Measurements from ENCODE around the gene MGAT4A.
A peak's percentile ranks its signal among the peaks of the same experiment; 100 is the strongest.

MGAT4A gene

DNA sequence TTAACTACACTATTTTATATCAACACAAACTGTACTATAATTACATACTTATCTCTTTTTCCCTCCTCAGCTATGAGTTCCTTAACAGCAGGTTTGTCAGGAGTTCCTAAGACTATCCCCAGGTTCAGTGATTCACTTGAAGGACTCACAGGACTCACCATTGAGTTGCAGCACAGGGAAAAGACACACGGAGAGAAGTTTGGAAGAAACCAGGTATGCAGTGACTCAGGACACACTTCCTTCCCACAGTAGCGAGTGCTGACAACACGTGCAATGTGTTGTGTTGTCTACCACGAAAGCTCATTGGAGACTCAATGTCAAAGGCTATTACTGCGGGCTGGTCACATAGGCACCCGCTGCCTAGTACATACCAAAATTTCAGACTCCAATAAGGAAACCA lies 32.0 kb downstream of the MGAT4A start:
- no peak for DNase-seq

DNA sequence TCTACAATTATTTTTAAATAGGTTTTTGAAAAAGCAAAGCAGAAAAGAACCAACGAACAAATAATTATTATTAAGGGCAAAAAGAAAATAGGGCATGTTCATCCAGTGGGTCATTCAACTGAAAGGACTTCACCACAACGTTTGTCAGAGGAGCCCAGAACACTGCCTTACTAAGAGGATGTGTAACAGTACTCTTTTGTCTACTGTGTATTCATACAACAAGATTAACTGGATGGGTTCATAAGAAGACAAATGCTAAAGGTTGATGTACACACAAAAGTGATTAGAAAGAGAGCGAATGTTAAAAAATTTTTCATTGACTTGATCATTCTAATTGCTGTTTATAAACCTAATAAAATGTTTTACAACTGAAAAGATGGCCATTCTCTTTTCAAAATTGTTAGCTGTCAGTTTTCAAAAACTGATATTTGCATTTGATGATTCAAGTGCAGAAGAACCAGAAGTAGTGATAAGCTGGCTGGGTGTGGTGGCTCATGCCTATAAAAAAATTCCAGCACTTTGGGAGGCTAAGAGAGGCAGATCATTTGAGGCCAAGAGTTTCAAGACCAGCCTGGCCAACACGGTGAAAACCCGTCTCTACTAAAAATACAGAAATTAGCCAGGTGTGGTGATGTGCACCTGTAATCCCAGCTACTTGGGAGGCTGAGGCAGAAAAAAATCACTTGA lies 33.1 kb downstream of the MGAT4A start:
- DNase-seq = no peak

DNA sequence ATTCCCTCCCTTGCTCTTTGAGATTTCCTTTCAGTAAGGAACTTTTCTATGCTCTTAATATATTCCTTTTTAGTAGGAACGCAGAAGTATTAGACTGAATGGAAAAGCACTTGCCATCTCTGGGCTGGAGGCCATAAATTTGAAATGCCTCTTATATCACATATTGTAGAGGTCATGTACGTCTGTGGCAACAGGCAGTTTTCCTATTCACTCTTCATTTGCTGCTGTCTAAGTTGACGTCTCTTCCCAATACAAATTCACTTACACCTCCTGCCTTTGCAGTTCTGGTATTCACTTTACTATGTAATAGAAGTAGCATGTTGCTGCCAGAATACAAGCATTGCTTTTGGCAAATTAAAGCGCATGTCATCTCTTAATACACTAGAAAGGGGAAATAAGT lies 34.7 kb downstream of the MGAT4A start:
- no peak for DNase-seq

DNA sequence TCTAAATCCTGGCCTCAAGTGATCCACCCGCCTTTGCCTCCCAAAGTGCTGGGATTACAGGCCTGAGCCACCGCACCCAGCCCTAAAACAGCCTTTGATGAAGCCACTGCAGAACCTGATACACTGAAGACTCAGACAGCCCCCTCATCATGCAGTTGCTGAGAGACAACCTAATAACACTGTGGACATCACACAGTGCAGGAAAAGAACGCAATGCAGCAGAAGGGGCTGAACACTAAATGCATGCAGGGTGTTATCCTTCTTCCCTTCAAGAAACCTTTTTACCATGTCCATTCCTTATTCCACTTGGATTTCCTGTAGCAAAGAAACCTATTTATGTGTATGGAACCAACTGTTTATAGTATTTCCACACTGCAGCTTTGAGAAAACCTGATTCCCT lies 35.7 kb downstream of the MGAT4A start:
- DNase-seq = no peak

DNA sequence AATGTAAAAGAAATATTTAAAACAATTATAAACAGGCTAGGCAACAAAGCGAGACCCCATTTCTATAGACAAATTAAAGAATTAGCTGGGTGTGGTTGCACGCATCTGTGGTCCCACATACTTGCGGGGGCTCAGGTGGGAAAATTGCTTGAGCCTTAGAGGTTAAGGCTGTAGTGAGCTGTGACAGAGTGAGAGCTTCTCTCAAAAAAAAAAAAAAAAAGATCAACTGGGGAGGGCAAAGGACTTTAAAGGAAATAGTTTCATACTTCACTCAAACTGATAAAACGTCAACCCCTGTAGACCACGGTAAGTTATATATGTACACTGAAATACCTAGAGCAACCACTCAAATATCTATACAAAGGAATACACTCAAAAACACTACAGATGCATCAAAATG lies 37.5 kb downstream of the MGAT4A start:
- no peak for DNase-seq

DNA sequence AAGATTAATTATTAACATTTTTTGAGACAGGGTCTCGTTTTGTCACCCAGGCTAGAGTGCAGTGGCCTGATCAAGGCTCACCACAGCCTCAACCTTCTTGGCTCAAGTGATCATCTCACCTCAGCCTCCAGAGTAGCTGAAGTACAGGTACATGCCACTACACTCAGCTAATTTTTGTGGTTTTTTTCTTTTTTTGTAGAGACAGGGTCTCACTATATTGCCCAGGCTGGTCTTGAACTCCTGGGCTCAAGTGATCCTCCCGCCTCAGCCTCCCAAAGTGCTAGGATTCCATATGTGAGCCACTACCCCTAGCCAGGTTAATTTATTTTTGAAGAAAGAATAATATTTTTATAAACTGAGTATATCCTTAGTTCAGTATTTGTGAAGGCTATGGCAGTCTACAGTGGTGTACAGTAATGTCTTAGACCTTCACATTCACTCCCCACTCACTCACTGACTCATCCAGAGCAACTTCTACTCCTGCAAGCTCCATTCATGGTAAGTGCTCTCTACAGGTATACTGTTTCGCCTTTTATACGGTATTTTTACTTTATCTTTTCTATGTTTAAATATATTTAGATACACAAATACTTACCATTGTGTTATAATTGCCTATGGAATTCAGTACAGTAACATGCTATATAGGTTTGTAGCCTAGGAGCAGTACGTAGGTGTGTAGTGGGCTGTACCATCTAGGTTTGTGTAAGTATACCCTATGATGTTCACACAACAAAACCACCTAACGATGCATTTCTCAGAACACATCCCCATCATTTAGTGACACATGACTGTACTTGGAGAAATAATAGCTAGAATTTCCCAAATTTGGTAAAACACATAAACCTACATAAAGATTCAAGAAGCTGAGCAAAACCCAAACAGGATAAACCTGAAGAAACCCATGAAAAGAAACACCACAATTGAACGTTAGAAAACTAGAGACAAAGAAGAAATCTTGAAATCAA lies 38.6 kb downstream of the MGAT4A start:
- DNase-seq = no peak

DNA sequence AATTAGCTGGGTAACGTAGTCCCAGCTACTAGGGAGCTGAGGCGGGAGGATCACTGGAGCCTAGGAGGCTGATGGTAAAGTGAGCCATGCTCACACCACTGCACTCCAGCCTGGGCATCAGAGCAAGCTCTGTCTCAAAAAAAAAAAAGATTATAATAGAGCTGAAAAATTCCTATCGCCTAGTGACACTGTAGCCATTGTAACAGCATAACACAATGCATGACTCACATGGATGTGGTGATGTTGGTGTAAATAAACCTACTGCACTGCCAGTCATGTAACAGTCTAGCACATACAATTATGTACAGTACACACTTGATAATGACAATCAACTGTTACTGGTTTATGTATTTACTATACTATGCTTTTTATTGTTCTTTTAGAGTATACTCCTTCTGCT lies 39.6 kb downstream of the MGAT4A start:
- peak in 1 of 2 donors; percentile 7 for DNase-seq

DNA sequence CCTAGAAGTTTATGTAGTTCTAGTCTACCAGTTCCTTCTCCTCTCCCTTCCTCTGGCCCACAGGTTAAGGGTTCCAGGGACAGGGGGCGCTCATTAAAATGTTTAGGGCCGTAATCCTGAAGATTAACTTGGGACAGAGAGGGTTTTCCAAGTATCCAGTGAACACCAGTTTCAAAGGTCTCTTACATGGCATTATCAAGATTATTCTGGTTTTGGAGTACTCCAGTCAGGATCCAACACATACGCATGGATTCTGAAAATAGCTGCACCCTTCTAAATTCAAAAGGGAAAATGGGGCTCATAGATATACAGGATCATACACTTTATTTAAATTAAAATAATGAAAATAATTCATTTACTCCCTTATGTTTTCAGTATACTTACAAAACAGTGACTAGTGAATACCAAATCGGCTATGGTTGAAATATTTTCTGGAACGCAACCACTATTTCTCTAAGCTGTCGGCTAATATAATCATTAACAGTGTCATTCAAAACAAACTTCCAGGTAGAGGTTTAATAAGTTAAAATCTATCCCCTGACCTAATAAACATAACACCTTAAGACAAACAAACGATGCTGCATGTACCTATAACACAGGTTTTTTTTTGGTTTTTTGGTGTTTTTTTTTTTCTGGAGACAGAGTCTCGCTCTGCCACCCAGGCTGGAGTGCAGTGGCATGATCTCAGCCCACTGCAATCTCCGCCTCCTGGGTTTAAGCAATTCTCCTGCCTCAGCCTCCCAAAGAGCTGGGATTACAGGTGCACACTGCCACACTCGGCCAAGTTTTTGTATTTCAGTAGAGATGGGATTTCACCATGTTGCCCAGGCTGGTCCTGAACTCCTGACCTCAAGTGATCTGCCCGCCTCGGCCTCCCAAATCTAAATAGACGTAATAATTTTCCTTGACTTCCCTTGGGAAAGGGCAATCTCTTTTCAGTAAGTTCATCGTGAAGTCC lies 44.7 kb downstream of the MGAT4A start:
- no peak for DNase-seq

DNA sequence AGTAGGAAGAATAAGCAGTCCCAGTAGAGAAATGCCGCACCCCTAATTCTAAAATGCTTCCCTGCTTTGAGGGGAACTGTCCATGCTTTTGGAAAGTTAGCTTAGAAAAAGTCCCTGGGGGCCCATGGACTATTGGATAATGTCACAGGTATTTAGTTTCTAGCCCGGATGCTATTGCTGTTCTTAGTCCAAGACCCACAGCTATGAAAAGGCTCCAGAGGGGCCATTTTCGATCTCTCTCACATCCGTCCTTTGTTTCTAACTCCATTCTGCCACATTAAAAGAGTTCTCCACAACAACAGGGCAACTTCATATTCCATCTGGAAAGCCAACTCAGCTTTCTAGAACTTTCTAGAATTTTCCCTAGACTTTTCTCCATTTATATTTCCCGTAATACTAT lies 47.2 kb downstream of the MGAT4A start:
- no peak for DNase-seq

DNA sequence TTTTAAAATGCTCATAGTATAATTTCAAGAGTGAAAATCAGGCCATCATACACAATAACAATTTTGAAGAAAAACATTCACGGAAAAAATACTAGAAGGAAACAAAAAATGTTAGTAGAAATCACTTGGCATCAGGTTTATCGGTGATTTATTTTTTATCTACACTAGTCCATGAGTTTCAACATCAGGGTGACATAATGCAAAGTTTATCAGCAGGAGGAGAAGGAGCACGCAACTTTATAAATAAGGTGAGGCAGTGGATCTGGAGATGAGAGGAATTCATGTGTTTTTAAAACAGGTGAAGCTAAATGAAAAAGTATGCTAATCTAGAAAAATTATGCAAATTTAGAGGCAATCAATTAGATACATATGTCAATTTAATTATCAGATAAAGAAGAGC lies 54.2 kb downstream of the MGAT4A start:
- no peak for DNase-seq

DNA sequence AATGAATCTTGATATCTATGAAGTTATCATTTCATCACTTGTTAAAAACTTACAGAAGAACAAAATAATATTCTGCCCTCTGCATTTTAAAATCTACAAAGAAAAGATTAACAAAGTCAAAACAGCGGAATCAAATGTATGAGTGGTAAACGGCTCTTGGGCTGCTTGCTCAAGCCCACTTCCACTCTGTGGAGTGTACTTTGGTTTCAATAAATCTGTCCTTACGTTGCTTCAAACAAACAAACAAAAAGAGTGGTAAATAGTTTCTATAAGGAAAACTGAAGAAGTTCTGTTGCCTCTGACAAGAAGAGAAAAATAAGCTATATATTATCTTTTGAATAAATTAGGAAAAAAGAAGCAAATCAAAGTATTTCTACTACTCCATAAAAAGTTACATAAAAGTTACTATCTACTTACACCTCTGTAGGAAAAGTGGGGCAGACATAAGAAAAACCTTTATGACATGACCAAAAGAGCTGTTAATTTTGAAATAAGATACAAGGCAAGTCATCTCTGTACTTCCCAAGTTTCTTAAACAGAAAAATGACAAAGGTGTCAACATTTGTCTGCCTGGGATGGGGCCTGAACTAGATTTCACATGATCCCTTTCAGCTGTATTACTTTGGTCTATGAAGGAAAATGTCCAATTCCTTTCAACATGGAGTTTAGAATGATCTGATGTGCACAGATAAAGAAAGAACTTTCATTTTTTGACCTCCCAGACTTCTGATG lies 56.5 kb downstream of the MGAT4A start:
- DNase-seq = no peak

DNA sequence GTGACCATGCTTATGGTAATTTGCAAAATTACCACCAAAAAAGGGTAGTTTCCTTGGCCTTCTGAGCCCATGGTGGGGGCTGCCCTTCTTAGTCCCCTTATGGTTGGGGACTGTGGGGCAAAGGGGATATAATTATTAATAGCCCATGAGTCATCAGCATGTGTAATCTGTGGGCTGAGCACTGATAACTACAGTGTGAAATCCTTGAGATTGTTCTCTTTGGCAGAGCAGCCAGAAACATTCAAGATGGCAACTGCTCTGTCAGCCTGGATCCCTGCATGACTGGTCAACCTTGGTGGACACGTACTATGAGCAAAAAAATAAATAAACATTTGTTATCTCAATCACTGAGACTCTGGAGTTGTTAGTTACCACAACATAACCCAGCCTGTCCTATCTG lies 61.3 kb downstream of the MGAT4A start:
- no peak for DNase-seq

DNA sequence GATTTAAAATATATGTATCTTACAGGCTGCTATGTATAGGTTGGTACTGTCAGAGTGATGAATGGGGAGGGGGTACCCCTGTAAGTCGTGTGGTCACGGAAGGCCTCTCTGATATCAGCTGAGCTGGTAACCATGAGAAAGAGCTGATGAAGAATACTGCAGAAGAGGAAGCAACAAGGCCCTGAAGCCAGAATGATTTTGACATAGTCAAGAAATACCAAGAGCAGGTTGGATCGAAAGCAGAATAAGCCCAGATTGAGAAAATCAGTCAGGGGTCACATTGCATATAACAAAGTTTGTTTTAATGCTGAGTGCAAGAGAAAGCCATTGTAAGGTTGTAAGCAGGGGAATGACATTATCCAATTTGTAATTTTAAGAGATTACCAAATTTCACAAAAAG lies 65.3 kb downstream of the MGAT4A start:
- DNase-seq = no peak

DNA sequence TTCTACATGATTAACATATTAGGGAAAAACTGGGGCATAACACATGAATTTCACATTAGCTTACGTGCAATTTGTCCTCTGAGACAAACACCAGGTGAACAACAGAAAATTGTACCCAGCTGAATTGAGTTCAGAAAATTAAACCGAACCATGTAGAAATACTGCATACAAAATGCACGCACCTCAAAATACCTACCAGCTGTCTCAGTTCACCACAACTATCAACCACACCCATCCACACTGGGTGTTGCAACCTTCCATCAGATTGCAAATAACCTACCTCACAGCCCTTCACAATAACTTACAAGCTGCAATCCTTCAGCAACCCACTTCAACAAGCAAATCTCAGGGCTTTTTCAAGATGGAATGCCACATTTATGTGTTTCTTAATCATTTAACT lies 66.6 kb downstream of the MGAT4A start:
- DNase-seq = peak; percentile 54 to 61

DNA sequence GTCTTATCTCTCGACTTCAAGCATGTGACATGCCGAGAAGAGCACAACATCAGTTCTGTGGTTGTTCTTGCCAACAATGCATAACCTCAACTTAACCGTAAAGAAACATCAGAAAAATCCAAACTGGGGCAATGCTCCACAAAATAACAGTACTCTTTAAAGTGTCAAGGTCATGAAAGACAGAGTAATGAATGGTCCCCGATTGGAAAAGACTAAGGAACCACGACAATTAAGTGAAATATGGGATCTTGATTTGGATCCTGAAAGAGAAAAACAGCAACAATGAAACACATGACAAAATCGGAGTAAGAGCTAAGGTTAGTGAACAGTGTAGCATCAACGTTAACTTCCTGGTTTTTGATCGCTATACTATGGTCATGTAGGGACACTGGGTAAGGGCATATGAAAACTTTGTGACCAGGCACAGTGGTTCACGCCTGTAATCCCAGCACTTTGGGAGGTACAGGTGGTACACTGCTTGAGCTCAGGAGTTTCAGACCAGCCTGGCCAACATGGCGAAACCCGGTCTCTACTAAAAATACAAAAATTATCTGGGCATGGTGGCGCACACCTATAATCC lies 67.3 kb downstream of the MGAT4A start:
- DNase-seq = peak; percentile 26 to 59

DNA sequence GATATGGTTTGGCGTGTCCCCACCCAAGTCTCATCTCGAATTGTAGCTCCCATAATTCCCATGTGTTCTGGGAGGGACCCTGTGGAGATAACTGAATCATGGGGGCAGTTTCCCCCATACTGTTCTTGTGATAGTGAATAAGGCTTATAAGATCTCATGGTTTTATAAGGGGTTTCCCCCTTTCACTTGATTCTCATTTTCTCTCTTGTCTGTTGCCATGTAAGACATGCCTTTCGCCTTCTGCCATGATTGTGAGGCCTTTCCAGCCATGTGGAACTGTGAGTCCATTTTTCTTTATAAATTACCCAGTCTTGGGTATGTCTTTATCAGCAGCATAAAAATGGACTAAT lies 71.5 kb downstream of the MGAT4A start:
- peak in 1 of 2 donors; percentile 46 for DNase-seq

DNA sequence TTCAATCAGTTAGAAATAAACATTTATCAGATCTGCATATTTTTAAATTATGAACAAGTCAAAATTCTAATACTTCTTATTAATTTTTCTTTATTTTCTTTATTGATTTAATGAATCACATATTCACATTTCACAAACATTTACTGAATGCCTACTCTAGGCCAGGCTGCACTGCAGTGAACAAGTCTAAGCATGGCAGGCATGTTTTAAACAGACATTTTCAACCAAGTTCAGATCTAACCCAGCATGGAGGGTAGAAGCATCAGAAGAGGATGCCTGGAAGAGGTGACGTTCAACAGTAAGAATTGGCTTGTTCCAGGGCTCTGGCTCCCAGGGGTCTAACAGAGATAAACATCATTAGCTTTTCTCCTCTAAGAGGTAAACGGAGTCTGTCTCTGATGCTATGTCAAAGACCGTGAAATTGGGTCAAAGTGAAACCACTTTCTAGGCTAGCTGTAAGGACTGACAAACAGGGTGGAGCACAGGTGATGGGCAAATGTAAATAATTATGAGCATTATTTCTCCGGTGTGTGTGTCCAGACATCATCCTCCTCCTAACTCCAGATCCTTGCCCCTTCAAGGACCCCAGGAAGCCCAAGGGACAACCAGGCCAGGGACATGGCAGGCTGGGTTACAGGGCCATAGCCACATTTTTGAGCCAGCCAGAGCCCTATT lies 72.0 kb downstream of the MGAT4A start:
- peak in 1 of 2 donors; percentile 52 for DNase-seq

DNA sequence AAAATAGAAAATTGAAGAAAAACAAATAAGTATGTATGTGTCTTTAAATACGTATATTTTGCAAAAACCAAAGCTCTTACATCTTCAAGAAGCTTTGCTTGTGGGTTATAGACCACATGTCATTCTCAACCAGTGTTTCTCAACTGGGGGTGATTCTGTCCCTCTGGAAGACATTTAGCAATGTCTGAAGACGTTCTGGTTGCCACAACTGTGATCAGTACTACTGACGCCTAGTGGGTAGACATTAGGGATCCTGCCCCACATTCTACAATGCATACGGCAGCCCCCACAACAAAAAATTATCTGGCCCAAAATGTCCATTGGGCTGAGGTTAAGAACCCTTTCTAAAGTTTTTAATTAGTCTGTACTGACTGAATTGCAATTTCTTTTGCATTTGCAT lies 74.1 kb downstream of the MGAT4A start:
- DNase-seq = peak; percentile 56 to 61

DNA sequence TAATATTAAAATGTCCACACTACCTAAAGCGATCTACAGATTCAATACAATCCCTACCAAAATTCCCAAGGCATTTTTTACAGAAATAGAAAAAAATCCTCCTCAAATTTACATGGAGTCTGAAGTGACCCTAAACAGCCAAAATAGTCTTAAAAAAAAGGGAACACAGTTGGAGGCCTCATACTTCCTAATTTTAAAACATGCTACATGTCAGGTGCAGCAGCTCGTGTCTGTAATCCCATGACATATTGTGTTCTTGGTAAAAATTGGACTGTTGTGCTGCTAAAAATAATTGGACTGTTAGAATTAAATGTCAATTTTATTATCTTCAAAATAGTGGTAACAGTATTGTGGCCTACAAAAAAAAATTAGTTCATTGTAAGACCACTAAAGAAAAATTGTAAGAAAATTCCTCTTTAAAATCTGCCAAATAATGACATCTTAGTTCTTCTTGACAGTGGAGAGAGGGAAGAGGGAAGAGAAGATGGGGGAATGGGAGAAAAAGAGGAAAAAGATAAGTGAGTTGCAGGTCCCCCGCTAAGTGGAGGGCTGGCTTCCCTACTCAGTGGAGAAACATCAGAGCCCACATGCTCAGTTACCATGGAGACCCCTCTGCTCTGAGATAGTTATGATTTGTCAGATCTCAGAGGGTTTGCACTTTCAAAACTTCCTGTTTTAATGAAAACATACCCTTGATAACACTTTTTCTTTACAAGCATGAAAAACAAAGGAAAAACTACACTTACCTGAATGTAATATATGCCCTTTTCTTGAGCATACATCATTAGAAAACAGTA lies 76.0 kb downstream of the MGAT4A start:
- DNase-seq = peak; percentile 69

DNA sequence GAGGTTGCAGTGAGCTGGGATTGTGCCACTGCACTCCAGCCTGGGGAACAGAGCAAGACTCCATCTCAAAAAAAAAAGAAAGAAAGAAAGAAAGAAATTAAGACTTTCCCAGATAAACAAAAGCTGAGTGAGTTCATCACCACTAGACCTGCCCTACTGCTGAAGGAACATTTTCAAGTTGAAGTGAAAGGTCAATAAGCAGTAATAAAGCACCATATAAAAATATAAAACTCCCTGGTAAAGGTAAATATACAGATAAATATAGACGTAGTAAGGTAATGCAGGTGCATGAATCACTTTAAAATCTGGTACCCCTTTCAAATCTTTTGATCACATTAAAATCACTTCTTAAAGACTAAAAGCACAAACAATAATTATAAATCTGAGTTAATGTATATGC lies 79.9 kb downstream of the MGAT4A start:
- DNase-seq = no peak

DNA sequence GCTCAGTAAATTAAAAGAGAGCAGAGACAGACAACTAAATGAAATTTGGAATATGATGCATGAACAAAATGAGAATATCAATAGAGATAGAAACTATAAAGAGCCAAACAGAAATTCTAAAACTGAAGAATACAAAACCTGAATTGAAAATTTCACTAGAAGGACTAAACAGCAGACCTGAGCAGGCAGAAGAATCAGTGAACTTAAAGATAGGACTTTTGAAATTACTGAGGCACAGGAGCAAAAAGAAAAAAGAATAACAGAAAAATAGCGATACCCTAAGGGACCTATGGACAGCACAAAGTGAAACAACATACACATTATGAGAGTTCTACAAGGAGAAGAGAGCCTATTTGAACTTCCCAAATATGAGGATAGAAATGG lies 80.9 kb downstream of the MGAT4A start:
- no peak for DNase-seq

All from CD4-positive, alpha-beta T cell treated with Interleukin-1 beta for 1 hour (primary cell).